Activated CD4-positive, CD25-positive, alpha-beta regulatory T cell treated with anti-CD3 and anti-CD28 coated beads, Interleukin-2, amount 50 U/mL, for 72 hours (primary cell): Measurements from ENCODE around the gene BDP1.
"Not testable (repeated sequence)": the region's sequence is repeated elsewhere in the genome, so short reads cannot be mapped to it uniquely, and the experiment has no call there.

Experiments
- DNase-seq: peaks from one replicate; pipeline ENCODE4 v3.0.0; 2021

BDP1 gene

DNA sequence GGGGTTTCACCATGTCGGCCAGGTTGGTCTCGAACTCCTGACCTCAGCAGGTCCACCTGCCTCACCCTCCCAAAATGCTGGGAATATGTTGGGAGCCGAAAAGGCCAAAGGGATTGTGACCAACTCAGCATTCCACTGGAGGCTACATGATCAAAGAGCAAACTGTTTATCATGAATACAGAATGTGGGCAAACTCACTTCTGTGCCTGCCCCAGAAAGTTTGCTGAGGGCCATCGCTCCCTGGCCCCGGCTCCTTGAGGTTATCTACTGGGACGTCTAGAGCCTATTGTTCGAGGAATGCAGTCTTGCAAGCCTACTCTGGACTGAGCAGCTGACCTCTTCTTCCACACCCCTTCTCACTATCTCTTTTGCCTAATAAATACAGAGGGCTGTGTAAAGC lies 116.4 kb downstream of the BDP1 start:
- DNase-seq, result not testable (repeated sequence)

DNA sequence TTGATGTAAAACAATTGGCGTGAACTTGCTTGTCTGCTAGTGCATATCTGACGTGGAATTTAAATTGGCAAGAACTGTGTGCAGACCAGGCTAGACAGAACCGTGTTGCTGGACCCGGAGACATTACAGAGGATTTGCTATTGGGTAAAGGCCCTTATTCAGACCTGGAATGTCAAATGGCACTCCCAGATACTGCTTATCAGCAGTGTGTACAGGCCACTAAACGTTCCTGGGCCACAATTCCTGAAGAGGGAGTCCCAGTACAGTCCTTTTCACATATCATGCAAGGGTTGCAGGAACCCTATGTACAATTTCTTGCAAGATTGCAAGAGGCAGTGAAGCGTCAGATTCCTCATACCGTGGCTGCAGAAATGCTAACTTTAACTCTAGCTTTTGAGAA lies 118.1 kb downstream of the BDP1 start:
- DNase-seq, result no peak

DNA sequence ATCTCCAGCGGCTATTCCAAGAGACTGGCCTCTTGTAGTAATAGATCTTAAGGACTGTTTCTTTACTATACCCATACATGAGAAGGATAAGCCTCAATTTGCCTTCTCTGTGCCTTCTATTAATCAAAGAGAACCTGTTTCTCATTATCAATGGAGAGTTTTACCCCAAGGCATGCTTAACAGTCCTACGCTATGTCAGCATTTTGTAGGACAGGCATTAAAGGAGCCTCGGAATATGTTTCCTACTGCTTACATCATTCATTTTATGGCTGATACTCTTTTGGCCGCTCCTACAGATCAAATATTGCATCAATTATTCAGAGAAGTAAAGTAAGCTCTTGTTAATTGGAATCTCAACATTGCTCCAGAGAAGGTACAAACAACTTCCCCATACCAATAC lies 120.1 kb downstream of the BDP1 start:
- DNase-seq, result not testable (repeated sequence)

DNA sequence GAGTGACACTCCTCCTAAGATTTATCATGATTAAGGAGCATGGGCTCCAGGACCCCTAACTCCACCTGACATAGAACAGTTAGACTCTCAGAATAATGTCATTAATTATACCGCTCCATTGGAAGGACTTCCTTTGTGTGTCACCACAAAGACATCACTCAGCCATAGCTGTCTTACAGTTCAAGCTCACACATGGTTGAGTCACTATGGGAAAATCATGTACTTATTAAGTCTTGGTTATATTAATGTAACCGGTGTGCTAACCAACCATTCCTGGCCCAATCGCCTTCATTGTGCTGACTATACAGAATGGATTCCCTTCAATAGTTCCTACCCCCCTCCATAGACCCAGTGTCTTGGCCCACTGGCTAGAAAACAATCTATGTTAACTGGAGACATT lies 120.8 kb downstream of the BDP1 start:
- DNase-seq, result no peak

DNA sequence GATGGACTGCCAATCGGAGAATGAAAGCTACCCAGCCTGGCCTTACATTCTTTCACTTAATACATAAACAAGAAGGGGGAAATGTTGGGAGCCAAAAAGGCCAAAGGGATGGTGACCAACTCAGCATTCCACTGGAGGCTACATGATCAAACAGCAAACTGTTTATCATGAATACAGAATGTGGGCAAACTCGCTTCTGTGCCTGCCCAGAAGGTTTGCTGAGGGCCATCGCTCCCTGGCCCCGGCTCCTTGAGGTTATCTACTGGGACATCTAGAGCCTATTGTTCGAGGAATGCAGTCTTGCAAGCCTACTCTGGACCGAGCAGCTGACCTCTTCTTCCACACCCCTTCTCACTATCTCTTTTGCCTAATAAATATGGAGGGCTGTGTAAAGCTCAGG lies 122.4 kb downstream of the BDP1 start:
- not testable (repeated sequence) for DNase-seq

DNA sequence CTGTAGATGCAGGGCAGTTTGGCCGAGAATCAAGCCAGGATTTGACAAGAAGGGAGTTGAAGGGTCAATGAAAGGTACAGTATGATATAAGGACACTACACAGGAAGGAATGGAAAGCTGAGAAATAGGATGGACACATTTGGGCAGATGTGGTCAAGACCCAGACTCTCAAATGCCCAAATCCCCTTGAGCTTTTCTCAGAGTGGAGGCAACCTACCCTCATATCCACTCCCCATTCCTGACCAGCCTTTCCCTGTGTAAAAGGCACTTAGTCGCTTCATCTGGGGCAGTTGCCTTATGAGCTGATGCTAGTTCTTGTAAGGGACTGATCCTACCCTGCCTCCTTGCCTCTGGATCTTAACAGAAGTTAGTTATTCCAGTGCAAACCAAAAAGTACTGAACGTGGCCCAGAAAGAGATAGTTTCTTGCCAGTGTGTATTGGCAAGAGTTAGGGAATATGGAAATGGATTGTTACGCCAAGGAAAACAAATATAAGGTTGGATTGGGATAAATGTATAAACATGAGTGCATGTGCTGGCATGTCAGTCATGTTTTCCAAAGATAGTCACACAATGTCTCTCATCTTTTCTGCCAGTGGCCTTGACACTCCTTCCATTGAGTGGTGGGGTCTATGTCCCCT lies 127.6 kb downstream of the BDP1 start:
- no peak for DNase-seq

DNA sequence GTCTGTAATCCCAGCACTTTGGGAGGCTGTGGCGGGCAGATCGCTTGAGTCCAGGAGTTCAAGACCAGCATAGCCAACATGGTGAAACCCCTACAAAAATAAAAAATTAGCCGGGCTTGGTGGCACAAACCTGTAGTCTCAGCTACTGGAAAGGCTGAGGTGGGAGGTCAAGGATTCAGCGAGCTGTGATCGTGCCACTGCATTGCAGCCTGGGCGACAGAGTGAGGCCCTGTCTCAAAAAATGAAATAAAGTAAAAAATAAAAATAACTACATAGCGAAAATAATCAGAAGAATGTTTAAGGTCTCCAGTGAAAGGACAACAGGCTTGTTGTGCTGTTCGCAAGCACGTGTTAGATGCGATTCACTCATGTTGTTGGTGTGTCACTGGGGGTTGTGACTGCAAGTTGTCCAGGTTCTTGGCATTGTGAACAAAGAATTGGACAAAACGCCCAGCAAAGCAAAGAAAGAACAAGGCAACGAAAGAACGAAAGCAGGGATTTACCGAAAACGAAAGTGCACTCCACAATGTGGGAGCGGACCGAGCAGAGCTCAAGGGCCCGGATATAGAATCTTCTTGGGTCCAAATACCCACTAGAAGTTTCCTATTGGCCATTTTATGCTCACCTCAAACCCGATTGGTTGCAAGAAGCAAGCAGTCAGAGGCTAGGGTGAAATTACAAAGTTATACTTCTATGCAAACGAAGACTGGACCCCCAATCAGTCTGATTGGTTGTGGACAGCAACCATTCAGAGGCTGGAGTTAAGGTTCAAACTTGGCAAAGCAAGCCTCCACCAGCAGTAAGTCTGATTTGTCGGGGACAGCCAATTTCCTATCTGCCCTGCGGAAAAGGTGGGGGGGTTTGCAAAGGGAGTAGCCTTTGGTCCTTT lies 130.8 kb downstream of the BDP1 start:
- DNase-seq, result no peak

DNA sequence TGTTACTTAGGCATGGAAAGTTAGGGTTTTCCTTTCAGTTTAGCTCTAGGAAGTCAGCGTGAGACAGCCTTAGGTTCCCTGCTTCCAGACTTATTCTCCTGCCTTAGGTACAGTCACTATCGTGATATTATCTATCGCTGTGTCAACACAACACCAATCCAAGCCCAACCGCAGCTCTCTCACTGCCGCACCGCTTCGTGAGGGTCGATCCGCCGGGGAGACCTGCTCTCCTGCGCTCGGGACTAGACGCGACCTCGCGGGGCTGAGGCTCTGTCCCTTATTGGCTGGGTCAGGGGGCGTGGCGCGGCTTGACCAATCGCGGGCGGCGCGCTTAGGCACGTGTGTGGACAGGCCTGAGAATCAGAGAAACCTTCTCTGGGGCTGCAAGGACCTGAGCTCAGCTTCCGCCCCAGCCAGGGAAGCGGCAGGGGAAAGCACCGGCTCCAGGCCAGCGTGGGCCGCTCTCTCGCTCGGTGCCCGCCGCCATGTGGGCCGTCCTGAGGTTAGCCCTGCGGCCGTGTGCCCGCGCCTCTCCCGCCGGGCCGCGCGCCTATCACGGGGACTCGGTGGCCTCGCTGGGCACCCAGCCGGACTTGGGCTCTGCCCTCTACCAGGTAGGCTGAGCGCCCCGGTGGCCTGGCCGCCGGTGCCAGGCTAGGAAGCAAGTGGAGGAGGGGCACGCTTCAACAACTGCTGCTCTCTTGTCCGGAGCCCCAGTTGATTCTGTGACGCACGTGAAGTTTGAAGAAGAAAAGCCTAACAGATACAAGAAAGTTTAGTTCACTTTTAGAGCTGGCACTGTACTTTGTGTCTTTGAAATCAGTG lies 131.7 kb downstream of the BDP1 start, which contains the start of gene MCCC2:
Gene MCCC2 (plus strand): TSS at position 400 of the 825 bp plus-strand sequence. CDS start 86 bp downstream, at position 486.
- DNase-seq, result peak; percentile 97

DNA sequence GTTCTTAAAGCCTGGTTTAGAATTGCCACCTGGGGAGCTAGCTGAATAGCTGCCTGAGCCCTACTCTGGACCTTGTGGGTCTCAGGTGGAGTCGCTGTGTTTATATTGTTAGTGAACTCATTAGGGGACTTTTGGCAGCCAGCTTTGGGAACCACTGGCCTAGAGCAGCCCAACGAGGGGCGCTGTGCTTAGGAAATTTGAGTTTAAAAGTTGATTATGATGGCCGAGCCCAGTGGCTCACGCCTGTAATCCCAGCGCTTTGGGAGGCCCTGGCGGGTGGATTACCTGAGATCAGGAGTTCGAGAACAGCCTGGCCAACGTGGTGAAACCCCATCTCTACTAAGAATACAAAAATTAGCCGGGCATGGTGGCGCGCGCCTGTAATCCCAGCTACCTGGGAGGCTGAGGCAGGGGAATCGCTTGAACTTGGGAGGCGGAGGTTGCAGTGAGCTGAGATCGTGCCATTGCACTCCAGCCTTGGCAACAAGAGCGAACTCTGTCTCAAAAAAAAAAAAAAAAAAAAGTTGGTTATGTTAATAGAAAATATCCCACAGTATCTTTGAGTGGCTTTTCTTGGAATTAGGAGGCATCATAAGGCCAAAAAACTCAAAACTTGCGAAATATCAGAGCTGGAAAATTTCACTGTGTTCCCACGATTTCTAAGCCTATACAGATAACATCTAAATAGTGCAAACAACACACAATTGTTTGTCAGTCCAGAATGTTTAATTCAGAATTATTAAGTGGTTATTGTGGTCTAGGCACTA lies 132.5 kb downstream of the BDP1 start:
- DNase-seq, result peak; percentile 30

DNA sequence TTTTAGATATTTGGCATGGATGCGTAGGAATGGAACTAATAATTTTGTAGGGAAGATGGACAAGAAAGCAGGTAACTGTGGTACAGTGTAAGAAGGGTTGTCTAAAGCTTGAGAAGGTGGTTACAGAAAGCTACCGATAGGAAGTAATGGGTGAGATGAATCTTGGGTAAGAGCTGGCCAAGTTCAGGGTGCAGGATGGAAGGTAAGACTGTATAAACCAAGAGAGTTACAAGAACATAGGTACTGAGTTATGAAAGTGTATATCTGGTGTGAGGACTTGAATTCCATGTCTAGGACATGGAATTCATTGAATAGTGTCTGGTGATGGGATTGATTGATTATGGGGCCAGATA lies 133.1 kb downstream of the BDP1 start:
- no peak for DNase-seq

DNA sequence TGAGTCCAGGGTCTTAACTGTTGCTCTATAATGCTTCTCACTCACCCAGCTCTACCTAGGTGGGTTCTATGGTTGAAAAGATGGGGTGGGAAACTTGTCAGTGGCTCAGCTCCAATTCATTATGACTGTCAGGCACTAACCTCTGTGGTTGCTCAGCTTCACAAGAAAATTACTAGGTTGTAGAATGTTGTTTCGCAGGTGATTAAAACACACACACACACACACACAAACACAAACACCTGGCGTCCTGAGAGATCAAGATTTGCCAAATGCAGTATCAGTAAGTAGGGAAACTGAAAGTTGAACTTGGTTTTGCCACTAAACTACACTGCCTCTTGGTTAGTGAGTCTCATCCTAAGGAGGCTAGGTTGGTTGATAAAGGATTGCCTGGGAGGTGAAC lies 134.5 kb downstream of the BDP1 start:
- DNase-seq, result no peak

DNA sequence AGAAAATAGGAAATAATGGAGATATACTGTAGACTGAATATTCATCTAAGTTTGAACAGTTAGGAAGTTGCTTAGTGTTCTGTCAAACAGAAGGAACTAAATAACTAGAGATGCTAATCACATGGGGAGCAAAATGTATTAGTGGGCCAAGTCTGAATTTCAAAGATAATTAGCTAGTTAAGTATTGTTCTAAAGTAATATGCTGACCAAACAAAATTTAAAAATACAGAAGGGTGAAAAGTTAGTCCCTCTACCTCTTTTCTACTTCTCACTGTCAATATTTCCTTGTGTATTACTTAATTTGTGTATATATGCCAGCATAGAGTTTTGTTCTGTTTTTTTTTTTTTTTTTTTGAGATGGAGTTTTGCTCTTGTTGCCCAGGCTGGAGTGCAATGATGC lies 135.6 kb downstream of the BDP1 start:
- no peak for DNase-seq

DNA sequence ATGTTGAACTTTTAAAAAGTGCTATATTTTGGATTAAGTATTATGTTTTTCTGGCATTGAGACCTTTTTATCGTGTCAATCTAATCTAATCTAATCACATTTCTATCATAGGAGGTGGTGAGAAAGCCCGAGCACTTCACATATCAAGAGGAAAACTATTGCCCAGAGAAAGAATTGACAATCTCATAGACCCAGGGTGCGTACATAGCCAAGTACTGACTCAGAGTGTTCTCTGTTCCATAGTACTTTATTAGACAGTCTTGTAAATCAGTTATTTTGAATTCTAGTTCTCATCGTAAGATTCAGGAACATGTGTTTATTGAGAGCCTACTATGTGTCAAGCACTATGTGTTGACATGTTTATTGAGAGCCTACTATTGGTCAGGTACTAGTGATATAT lies 140.7 kb downstream of the BDP1 start:
- DNase-seq, result no peak

DNA sequence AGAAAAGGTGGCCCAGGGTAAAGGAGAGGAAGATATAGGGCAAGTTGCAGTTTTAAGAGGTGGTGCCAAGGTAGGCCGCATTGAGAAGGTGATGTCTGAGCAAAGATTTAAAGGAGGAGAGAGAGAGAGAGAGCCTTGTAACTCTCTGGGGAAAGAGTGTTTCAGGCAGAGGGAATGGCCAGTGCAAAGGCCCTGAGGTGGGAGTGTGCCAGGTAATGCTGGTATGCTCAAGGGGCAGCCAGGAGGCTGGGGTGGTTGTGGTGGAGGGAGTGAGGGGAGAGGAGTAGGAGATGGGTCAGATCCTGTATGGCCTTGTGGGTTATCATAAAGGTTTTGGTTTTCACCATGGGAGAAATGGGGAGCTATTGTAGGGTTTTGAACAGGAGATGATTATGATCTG lies 141.6 kb downstream of the BDP1 start:
- no peak for DNase-seq

DNA sequence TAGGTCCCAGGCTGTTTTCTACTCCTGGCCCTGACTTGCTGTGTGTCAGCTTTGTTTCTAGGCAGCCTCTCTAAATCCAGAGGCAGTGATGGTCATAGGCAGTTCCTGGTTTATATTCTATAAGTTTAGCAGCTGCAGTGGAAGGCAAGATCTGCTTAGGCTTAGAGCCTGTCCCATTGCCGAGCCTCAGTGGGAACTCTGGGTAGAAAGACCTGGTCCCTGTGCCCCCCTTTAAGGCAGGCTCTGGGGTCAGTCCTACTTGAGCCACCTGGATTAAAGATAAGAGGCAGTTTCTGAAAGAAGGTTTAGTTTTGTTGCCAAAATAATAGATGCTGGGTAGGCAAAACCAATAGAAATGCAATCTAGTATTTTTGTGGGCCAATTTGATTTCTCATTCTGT lies 145.3 kb downstream of the BDP1 start:
- no peak for DNase-seq

DNA sequence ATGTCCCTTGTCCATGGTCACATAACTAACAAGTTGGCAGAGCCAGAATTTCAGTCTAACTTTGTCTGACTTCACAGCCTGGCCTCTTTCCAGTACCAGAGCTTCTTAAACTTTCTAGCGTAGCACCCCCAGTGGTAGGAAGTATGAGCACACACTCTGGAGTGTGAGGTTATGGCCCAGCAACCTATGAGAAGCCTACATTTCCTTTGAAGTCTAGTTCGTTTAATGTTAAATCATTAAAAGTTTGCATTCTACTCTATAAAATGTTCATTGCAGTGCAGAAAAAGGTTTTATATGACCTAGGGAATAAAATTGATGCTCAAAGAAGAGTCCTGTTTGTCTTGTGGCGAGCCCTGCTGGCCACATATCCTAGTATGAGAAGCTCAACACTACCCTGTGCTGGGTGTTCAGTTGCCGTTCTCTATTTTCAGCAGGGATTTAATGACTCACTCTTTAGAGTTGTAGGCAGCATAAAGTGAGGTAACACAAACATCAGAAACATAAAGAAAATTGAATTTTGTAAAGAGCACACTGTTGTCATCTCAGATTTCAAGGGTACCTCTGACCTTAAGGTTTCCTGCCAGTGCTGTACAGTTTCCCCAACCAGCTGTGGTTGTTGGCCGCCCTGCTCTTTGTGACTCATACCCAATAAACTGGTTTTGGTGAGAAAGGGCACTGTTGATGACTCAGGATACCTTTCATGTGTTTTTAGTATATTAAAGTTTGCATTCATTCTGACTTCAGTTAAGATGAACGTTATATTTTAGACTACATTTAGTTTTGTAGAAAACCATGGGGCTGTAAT lies 146.0 kb downstream of the BDP1 start:
- peak; percentile 57 for DNase-seq

DNA sequence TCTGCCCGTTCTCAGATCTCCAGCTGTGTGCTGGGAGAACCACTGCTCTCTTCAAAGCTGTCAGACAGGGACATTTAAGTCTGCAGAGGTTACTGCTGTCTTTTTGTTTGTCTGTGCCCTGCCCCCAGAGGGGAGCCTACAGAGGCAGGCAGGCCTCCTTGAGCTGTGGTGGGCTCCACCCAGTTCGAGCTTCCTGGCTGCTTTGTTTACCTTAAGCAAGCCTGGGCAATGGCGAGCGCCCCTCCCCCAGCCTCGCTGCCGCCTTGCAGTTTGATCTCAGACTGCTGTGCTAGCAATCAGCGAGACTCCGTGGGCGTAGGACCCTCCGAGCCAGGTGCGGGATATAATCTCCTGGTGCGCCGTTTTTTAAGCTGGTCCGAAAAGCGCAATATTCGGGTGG lies 154.5 kb downstream of the BDP1 start:
- DNase-seq, result not testable (repeated sequence)

DNA sequence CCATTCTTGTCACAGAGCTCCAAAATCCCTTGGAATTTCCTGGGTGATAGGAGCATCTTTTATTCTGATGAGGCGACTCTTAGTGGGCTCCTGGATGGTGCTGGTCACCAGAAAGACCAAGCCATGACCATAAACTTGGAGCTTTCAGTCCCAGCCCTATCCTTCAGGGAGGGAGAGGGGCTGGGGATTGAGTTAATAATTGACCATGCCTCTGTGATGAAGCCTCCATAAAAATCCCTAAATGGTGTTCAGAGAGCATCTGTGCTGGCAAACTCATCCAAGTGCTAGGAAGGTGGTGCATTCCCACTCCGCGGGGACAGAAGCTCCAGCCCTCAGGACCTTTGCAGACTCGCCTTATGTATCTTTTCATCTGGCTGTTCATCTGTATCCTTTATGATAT lies 160.4 kb downstream of the BDP1 start:
- DNase-seq, result no peak
